WTC11 (cell line): Measurements from ENCODE around the gene BSN. TPM values are rescaled to one million over a fixed set of nuclear protein-coding genes. Genes with fewer than 3 reads are reported as not detected.

Experiments used
- ATAC-seq: fragments of 200-7000 bp; cut with Tn5 transposase; 2 replicates; pipeline ENCODE4 v1.10.0; 2021; ENCODE audit warnings: mild to moderate bottlenecking, moderate library complexity
- CTCF ChIA-PET: fragments of 300-600 bp; sonication (Branson Sonifier 250); formaldehyde crosslinking; loops from one replicate; lab custom pipeline; 2021; ENCODE audit warnings: antibody characterized with exemption; lab: Charles Lee
- POLR2A ChIA-PET: fragments of 350-600 bp; sonication (Branson Sonifier 250); formaldehyde crosslinking; loops from one replicate; lab custom pipeline; 2021; ENCODE audit warnings: antibody characterized with exemption; lab: Charles Lee
- DNase-seq: peaks from one replicate; pipeline ENCODE4 v3.0.0; 2021; ENCODE audit warnings: low spot score
- H3K27ac Mint-ChIP-seq: 2 replicates; pipeline ENCODE4 v1.8.0; 2021; ENCODE audit warnings: mixed read lengths
- H3K27me3 Mint-ChIP-seq: 2 replicates; pipeline ENCODE4 v1.8.0; 2021; ENCODE audit warnings: low read depth, mild to moderate bottlenecking, moderate library complexity, mixed read lengths
- H3K36me3 Mint-ChIP-seq: 2 replicates; pipeline ENCODE4 v1.8.0; 2021; ENCODE audit warnings: mixed read lengths
- H3K4me1 Mint-ChIP-seq: 2 replicates; pipeline ENCODE4 v1.8.0; 2022; ENCODE audit warnings: mixed read lengths
- H3K4me3 Mint-ChIP-seq: 2 replicates; pipeline ENCODE4 v1.8.0; 2021; ENCODE audit warnings: mild to moderate bottlenecking, moderate library complexity, mixed read lengths
- H3K9me3 Mint-ChIP-seq: 2 replicates; pipeline ENCODE4 v1.8.0; 2021; ENCODE audit warnings: mixed read lengths
- ATF1 ChIP-seq: sonication (generic); formaldehyde crosslinking; IDR thresholded peaks from 2 replicates; pipeline ENCODE4 v1.8.1; 2023; ENCODE audit warnings: mild to moderate bottlenecking, moderate library complexity, missing genetic modification reagents
- FOXK1 ChIP-seq: sonication (generic); formaldehyde crosslinking; IDR thresholded peaks from 2 replicates; pipeline ENCODE4 v1.8.0; 2022; ENCODE audit warnings: mild to moderate bottlenecking, moderate library complexity, missing genetic modification reagents
- HMGA2 ChIP-seq: fragments of 250-450 bp; sonication (Bioruptor Pico); IDR thresholded peaks from 2 replicates; pipeline ENCODE4 v1.4.0; 2021; ENCODE audit warnings: mild to moderate bottlenecking, moderate library complexity
- KAT7 ChIP-seq: sonication (generic); formaldehyde crosslinking; IDR thresholded peaks from 2 replicates; pipeline ENCODE4 v1.8.1; 2023; ENCODE audit warnings: missing genetic modification reagents, mild to moderate bottlenecking, borderline replicate concordance
- MXD4 ChIP-seq: fragments of 250-450 bp; sonication (Bioruptor Pico); IDR thresholded peaks from 2 replicates; pipeline ENCODE4 v1.8.0; 2021; ENCODE audit warnings: mild to moderate bottlenecking, moderate library complexity, borderline replicate concordance
- NFYB ChIP-seq: sonication (generic); formaldehyde crosslinking; conservative IDR thresholded peaks from 2 replicates; pipeline ENCODE4 v1.8.0; 2022; ENCODE audit warnings: low read depth, missing genetic modification reagents
- OVOL2 ChIP-seq: fragments of 250-450 bp; sonication (Bioruptor Pico); IDR thresholded peaks from 2 replicates; pipeline ENCODE4 v1.9.0; 2021; ENCODE audit warnings: mild to moderate bottlenecking, borderline replicate concordance
- RORB ChIP-seq: fragments of 250-450 bp; sonication (Bioruptor Pico); IDR thresholded peaks from 2 replicates; pipeline ENCODE4 v1.9.0; 2021; ENCODE audit warnings: mild to moderate bottlenecking
- SMAD4 ChIP-seq: sonication (generic); formaldehyde crosslinking; IDR thresholded peaks from 2 replicates; pipeline ENCODE4 v1.8.0; 2022; ENCODE audit warnings: mild to moderate bottlenecking, missing genetic modification reagents
- ZNF416 ChIP-seq: fragments of 250-450 bp; sonication (Bioruptor Pico); IDR thresholded peaks from 2 replicates; pipeline ENCODE4 v1.9.0; 2021; ENCODE audit warnings: mild to moderate bottlenecking, inconsistent platforms
- ZNF423 ChIP-seq: fragments of 250-450 bp; sonication (Bioruptor Pico); IDR thresholded peaks from 2 replicates; pipeline ENCODE4 v2.1.2; 2022; ENCODE audit warnings: mild to moderate bottlenecking, moderate library complexity
- total RNA-seq: library from RNA; stranded (reverse); gene quantifications from 3 replicates; pipeline ENCODE4 v1.2.3, GENCODE V29; 2021
- TF ChIP-seq, protein P1 (sequence below): sonication (generic); formaldehyde crosslinking; IDR thresholded peaks from 2 replicates; pipeline ENCODE4 v1.8.0; 2023; ENCODE audit warnings: missing genetic modification reagents
- TF ChIP-seq, protein P2 (sequence below): sonication (generic); formaldehyde crosslinking; IDR thresholded peaks from 2 replicates; pipeline ENCODE4 v1.8.0; 2022; ENCODE audit warnings: mild to moderate bottlenecking, missing genetic modification reagents
- TF ChIP-seq, protein P3 (sequence below): fragments of 250-450 bp; sonication (Bioruptor Pico); IDR thresholded peaks from 2 replicates; pipeline ENCODE4 v1.8.0; 2021; ENCODE audit warnings: mild to moderate bottlenecking
- TF ChIP-seq, protein P4 (sequence below): sonication (generic); formaldehyde crosslinking; IDR thresholded peaks from 2 replicates; pipeline ENCODE4 v1.8.1; 2022; ENCODE audit warnings: mild to moderate bottlenecking, missing genetic modification reagents, moderate library complexity, borderline replicate concordance
- TF ChIP-seq, protein P5 (sequence below): sonication (generic); formaldehyde crosslinking; IDR thresholded peaks from 2 replicates; pipeline ENCODE4 v1.8.1; 2022; ENCODE audit warnings: low read depth, missing genetic modification reagents, borderline replicate concordance
- TF ChIP-seq, protein P6 (sequence below): sonication (generic); formaldehyde crosslinking; IDR thresholded peaks from 2 replicates; pipeline ENCODE4 v1.8.1; 2023; ENCODE audit warnings: mild to moderate bottlenecking, missing genetic modification reagents, borderline replicate concordance
- TF ChIP-seq, protein P7 (sequence below): sonication (generic); formaldehyde crosslinking; IDR thresholded peaks from 2 replicates; pipeline ENCODE4 v1.8.1; 2023; ENCODE audit warnings: mild to moderate bottlenecking, missing genetic modification reagents, moderate library complexity
- TF ChIP-seq, protein P8 (sequence below): fragments of 250-450 bp; sonication (Bioruptor Pico); IDR thresholded peaks from 2 replicates; pipeline ENCODE4 v1.9.0; 2021; ENCODE audit warnings: mild to moderate bottlenecking, borderline replicate concordance
- TF ChIP-seq, protein P9 (sequence below): sonication (generic); formaldehyde crosslinking; IDR thresholded peaks from 2 replicates; pipeline ENCODE4 v1.8.1; 2023; ENCODE audit warnings: mild to moderate bottlenecking, moderate library complexity, missing genetic modification reagents

The BSN gene
- total RNA-seq, 1 experiment from 2014 or later, result 2.8 TPM

DNA sequence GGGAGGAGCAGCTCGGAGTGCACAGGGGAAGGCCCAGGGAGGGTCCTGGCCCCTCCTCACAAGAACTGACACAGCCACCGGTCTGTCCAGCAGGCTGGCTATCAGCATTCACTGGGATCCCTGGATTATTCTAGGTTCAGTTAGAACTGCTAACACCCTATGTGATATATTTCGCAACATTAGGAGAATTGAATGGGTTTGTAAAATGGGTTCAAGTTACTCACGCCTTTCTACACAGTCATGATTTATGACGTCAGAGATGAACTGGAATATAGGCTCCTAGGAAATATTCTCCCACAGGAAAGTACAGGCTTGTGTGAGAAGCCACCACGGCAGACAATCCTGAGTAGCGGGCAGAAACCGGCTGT, 969 bp upstream of the BSN start:
- H3K9me3 Mint-ChIP-seq, result no peaks in the 10 kb centered on the region
- peaks cover 17% of the 10 kb centered on the region for H3K4me1 Mint-ChIP-seq
- H3K4me3 Mint-ChIP-seq, result peak overlapping the region; percentile 99
- ATAC-seq (no peak), DNase-seq (no peak)
- H3K36me3 Mint-ChIP-seq, result no peaks in the 10 kb centered on the region
- ChIA-PET POLR2A (interaction anchor here (0.5 to 2.3 kb wide), 2 partner anchors 13 to 119 kb away, joined by 3 to 14 read pairs; no protein-coding TSS in a partner anchor), CTCF (interaction anchor here (1.1 to 5.3 kb wide), 5 partner anchors 13 to 118 kb away, joined by 3 to 70 read pairs (median 7); no protein-coding TSS in a partner anchor)
- H3K27ac Mint-ChIP-seq, result no peak overlapping the region
- TF ChIP-seq, protein P1, sequence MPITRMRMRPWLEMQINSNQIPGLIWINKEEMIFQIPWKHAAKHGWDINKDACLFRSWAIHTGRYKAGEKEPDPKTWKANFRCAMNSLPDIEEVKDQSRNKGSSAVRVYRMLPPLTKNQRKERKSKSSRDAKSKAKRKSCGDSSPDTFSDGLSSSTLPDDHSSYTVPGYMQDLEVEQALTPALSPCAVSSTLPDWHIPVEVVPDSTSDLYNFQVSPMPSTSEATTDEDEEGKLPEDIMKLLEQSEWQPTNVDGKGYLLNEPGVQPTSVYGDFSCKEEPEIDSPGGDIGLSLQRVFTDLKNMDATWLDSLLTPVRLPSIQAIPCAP, result no peak
- TF ChIP-seq KAT7 (CRISPR knock-in tag), result no peak
- TF ChIP-seq, protein P2, sequence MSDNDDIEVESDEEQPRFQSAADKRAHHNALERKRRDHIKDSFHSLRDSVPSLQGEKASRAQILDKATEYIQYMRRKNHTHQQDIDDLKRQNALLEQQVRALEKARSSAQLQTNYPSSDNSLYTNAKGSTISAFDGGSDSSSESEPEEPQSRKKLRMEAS (CRISPR knock-in tag), result no peak
- no peak for TF ChIP-seq RORB (CRISPR knock-in tag)
- TF ChIP-seq, protein P3, sequence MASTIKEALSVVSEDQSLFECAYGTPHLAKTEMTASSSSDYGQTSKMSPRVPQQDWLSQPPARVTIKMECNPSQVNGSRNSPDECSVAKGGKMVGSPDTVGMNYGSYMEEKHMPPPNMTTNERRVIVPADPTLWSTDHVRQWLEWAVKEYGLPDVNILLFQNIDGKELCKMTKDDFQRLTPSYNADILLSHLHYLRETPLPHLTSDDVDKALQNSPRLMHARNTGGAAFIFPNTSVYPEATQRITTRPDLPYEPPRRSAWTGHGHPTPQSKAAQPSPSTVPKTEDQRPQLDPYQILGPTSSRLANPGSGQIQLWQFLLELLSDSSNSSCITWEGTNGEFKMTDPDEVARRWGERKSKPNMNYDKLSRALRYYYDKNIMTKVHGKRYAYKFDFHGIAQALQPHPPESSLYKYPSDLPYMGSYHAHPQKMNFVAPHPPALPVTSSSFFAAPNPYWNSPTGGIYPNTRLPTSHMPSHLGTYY (CRISPR knock-in tag), result no peak
- TF ChIP-seq, protein P4, sequence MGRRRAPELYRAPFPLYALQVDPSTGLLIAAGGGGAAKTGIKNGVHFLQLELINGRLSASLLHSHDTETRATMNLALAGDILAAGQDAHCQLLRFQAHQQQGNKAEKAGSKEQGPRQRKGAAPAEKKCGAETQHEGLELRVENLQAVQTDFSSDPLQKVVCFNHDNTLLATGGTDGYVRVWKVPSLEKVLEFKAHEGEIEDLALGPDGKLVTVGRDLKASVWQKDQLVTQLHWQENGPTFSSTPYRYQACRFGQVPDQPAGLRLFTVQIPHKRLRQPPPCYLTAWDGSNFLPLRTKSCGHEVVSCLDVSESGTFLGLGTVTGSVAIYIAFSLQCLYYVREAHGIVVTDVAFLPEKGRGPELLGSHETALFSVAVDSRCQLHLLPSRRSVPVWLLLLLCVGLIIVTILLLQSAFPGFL (CRISPR knock-in tag), result no peak
- no peak for TF ChIP-seq NFYB
- TF ChIP-seq, protein P5, sequence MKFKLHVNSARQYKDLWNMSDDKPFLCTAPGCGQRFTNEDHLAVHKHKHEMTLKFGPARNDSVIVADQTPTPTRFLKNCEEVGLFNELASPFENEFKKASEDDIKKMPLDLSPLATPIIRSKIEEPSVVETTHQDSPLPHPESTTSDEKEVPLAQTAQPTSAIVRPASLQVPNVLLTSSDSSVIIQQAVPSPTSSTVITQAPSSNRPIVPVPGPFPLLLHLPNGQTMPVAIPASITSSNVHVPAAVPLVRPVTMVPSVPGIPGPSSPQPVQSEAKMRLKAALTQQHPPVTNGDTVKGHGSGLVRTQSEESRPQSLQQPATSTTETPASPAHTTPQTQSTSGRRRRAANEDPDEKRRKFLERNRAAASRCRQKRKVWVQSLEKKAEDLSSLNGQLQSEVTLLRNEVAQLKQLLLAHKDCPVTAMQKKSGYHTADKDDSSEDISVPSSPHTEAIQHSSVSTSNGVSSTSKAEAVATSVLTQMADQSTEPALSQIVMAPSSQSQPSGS, result no peak
- TF ChIP-seq OVOL2 (CRISPR knock-in tag), result no peak
- TF ChIP-seq, protein P6, sequence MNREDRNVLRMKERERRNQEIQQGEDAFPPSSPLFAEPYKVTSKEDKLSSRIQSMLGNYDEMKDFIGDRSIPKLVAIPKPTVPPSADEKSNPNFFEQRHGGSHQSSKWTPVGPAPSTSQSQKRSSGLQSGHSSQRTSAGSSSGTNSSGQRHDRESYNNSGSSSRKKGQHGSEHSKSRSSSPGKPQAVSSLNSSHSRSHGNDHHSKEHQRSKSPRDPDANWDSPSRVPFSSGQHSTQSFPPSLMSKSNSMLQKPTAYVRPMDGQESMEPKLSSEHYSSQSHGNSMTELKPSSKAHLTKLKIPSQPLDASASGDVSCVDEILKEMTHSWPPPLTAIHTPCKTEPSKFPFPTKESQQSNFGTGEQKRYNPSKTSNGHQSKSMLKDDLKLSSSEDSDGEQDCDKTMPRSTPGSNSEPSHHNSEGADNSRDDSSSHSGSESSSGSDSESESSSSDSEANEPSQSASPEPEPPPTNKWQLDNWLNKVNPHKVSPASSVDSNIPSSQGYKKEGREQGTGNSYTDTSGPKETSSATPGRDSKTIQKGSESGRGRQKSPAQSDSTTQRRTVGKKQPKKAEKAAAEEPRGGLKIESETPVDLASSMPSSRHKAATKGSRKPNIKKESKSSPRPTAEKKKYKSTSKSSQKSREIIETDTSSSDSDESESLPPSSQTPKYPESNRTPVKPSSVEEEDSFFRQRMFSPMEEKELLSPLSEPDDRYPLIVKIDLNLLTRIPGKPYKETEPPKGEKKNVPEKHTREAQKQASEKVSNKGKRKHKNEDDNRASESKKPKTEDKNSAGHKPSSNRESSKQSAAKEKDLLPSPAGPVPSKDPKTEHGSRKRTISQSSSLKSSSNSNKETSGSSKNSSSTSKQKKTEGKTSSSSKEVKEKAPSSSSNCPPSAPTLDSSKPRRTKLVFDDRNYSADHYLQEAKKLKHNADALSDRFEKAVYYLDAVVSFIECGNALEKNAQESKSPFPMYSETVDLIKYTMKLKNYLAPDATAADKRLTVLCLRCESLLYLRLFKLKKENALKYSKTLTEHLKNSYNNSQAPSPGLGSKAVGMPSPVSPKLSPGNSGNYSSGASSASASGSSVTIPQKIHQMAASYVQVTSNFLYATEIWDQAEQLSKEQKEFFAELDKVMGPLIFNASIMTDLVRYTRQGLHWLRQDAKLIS, result no peak
- no peak for TF ChIP-seq HMGA2 (CRISPR knock-in tag)
- TF ChIP-seq SMAD4 (CRISPR knock-in tag), result no peak
- TF ChIP-seq, protein P7, sequence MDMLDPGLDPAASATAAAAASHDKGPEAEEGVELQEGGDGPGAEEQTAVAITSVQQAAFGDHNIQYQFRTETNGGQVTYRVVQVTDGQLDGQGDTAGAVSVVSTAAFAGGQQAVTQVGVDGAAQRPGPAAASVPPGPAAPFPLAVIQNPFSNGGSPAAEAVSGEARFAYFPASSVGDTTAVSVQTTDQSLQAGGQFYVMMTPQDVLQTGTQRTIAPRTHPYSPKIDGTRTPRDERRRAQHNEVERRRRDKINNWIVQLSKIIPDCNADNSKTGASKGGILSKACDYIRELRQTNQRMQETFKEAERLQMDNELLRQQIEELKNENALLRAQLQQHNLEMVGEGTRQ (CRISPR knock-in tag), result no peak
- no peak for TF ChIP-seq ZNF416 (CRISPR knock-in tag)
- TF ChIP-seq, protein P8, sequence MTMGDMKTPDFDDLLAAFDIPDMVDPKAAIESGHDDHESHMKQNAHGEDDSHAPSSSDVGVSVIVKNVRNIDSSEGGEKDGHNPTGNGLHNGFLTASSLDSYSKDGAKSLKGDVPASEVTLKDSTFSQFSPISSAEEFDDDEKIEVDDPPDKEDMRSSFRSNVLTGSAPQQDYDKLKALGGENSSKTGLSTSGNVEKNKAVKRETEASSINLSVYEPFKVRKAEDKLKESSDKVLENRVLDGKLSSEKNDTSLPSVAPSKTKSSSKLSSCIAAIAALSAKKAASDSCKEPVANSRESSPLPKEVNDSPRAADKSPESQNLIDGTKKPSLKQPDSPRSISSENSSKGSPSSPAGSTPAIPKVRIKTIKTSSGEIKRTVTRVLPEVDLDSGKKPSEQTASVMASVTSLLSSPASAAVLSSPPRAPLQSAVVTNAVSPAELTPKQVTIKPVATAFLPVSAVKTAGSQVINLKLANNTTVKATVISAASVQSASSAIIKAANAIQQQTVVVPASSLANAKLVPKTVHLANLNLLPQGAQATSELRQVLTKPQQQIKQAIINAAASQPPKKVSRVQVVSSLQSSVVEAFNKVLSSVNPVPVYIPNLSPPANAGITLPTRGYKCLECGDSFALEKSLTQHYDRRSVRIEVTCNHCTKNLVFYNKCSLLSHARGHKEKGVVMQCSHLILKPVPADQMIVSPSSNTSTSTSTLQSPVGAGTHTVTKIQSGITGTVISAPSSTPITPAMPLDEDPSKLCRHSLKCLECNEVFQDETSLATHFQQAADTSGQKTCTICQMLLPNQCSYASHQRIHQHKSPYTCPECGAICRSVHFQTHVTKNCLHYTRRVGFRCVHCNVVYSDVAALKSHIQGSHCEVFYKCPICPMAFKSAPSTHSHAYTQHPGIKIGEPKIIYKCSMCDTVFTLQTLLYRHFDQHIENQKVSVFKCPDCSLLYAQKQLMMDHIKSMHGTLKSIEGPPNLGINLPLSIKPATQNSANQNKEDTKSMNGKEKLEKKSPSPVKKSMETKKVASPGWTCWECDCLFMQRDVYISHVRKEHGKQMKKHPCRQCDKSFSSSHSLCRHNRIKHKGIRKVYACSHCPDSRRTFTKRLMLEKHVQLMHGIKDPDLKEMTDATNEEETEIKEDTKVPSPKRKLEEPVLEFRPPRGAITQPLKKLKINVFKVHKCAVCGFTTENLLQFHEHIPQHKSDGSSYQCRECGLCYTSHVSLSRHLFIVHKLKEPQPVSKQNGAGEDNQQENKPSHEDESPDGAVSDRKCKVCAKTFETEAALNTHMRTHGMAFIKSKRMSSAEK (CRISPR knock-in tag), result no peak
- TF ChIP-seq, protein P9, sequence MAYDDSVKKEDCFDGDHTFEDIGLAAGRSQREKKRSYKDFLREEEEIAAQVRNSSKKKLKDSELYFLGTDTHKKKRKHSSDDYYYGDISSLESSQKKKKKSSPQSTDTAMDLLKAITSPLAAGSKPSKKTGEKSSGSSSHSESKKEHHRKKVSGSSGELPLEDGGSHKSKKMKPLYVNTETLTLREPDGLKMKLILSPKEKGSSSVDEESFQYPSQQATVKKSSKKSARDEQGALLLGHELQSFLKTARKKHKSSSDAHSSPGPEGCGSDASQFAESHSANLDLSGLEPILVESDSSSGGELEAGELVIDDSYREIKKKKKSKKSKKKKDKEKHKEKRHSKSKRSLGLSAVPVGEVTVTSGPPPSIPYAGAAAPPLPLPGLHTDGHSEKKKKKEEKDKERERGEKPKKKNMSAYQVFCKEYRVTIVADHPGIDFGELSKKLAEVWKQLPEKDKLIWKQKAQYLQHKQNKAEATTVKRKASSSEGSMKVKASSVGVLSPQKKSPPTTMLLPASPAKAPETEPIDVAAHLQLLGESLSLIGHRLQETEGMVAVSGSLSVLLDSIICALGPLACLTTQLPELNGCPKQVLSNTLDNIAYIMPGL (CRISPR knock-in tag), result no peak
- no peak for TF ChIP-seq ZNF423 (CRISPR knock-in tag)
- no peak for TF ChIP-seq MXD4 (CRISPR knock-in tag)
- no peak for TF ChIP-seq ATF1 (CRISPR knock-in tag)
- no peak for TF ChIP-seq FOXK1 (CRISPR knock-in tag)
- H3K27me3 Mint-ChIP-seq, result peaks cover 25% of the 10 kb centered on the region
